ENCODE data around the gene EIF2B5. TPM values are rescaled to one million over a fixed set of nuclear protein-coding genes. Genes with fewer than 3 reads are reported as not detected.

EIF2B5 gene
- total and polyA plus RNA-seq, 9 of the 15 experiments (the other 6 are each of a cell fraction or from before 2014, with no cell fraction given), result 19.1 to 92.4 (median 74.0) TPM

- TF ChIP-seq TBP (optimal IDR thresholded peaks at IDR 0.05; ENCODE audit: low read depth, low read length) (peak; percentile 93), ETS1 (conservative IDR thresholded peaks at IDR 0.05; ENCODE audit: control insufficient read depth, low read depth, low read length) (peak; percentile 70), HNRNPK (IDR thresholded peaks at IDR 0.05; ENCODE audit: low read depth, low read length, poor library complexity, severe bottlenecking) (no peak), GTF3C2 (IDR thresholded peaks at IDR 0.05; ENCODE audit: borderline replicate concordance, extremely low read depth, insufficient read length) (no peak), KAT2B (IDR thresholded peaks at IDR 0.05; ENCODE audit: low read depth, low read length) (peak; percentile 88), TFAP4 (CRISPR knock-in tag; IDR thresholded peaks at IDR 0.05; ENCODE audit: borderline replicate concordance) (peak; percentile 85), KDM2B (CRISPR knock-in tag; IDR thresholded peaks at IDR 0.05) (no peak), ADNP (tag; IDR thresholded peaks at IDR 0.05) (no peak), SPI1 (IDR thresholded peaks at IDR 0.05; ENCODE audit: borderline replicate concordance, low read depth, low read length) (peak; percentile 90), NFE2 (IDR thresholded peaks at IDR 0.05; ENCODE audit: low read depth) (no peak)
These were observed at the start of gene EIF2B5 (continued) for GRCh38 chr3:184135149-184135910.
